Activated T-cell treated with anti-CD3 and anti-CD28 coated beads for 1 hour (primary cell): Measurements from ENCODE around the gene RABEP1.
"Not testable (repeated sequence)": the region's sequence is repeated elsewhere in the genome, so short reads cannot be mapped to it uniquely, and the experiment has no call there.

Experiments
- DNase-seq: peaks from one replicate; pipeline ENCODE4 v3.0.0-alpha.2; 2020; ENCODE audit warnings: low read depth

The RABEP1 gene

GRCh38 chr17:5422505-5422904 lies 140.4 kb downstream of the RABEP1 start:
- no peak for DNase-seq

GRCh38 chr17:5424909-5425308 lies 142.8 kb downstream of the RABEP1 start:
- DNase-seq, result no peak

- no peak for DNase-seq
Observed at GRCh38 chr17:5425826-5426225, 143.7 kb downstream of the RABEP1 start.

- no peak for DNase-seq
Observed at GRCh38 chr17:5429191-5429887, 147.3 kb downstream of the RABEP1 start.

- DNase-seq, result no peak
Observed at GRCh38 chr17:5430413-5430999, 148.4 kb downstream of the RABEP1 start.

- DNase-seq, result not testable (repeated sequence)
Observed at GRCh38 chr17:5431234-5431633, 149.2 kb downstream of the RABEP1 start.

GRCh38 chr17:5431949-5432556 lies 150.0 kb downstream of the RABEP1 start:
- DNase-seq, result no peak

GRCh38 chr17:5434984-5435383 lies 152.9 kb downstream of the RABEP1 start:
- no peak for DNase-seq
